Left renal cortex interstitium (tissue), 4 donors: ENCODE results near the gene LRP5. TPM values are rescaled to one million over a fixed set of nuclear protein-coding genes. Genes with fewer than 3 reads are reported as not detected.
"Not testable (repeated sequence)": the region's sequence is repeated elsewhere in the genome, so short reads cannot be mapped to it uniquely, and the experiment has no call there.

ENCODE experiments used
- DNase-seq, 4 donors: peaks; one replicate each; pipeline ENCODE4 v3.0.0-alpha.2; 2013; ENCODE audit warnings: low read depth in 4 of 4, low spot score in 2 of 4, missing footprints in 1 of 4
- polyA plus RNA-seq, 4 donors: library from polyadenylated mRNA; unstranded; fragments of 120-200 nt; gene quantifications; one replicate each; pipeline ENCODE4 v1.2.1, GENCODE V29; 2013; ENCODE audit not compliant: insufficient read length in 4 of 4

LRP5 gene
- polyA plus RNA-seq, 4 donors: 34.9 to 67.8 (median 58.9) TPM

GRCh38 chr11:68279676-68280075, 32.7 kb upstream of the LRP5 start:
- no peak for DNase-seq

- no peak for DNase-seq
Measured at GRCh38 chr11:68282141-68282860, 30.1 kb upstream of the LRP5 start.

DNA sequence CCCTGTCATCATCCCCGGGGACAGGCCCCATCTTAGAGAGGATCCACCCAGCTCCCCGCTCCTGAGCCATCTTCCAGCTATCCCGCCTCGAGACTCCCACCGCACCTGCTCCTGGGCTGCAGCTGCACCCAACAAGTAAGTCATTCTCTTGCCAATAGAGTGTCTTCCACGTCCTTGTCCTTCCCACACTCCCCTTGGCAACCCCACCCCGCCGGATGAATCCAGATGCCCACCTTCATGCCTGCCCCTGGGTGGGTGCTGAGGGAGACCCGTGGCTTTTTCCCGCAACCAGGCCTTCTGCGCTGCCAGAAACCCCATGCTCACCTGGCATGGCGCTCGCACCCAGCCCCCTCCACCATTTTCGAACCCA, 29.5 kb upstream of the LRP5 start:
- DNase-seq: no peak

GRCh38 chr11:68284588-68284987, 27.8 kb upstream of the LRP5 start:
- DNase-seq: not testable (repeated sequence)

- no peak for DNase-seq
Measured at GRCh38 chr11:68287419-68287818, 25.0 kb upstream of the LRP5 start.

GRCh38 chr11:68289456-68289855, 22.9 kb upstream of the LRP5 start:
- DNase-seq: no peak

DNA sequence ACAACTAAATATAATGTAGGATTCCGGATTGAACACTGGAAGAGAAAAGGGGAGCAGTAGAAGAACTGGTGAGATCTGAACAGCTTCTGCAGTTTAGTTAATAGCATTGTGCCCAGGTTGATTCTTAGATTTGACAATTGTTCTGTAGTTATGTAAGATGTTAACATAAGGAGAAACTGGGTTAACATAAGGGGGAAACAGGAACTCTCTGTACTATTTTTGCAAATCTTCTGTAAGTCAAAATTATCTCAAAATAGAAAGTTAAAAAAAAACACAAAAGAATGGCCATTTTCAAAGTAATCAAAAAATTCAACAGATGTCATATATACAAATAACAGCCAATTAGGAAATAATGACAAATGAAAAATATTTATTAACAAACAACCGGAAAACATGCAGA, 18.7 kb upstream of the LRP5 start:
- DNase-seq: no peak

- DNase-seq: no peak
Measured at GRCh38 chr11:68295271-68295670, 17.1 kb upstream of the LRP5 start.

- DNase-seq: no peak
Measured at GRCh38 chr11:68295940-68296339, 16.5 kb upstream of the LRP5 start.

DNA sequence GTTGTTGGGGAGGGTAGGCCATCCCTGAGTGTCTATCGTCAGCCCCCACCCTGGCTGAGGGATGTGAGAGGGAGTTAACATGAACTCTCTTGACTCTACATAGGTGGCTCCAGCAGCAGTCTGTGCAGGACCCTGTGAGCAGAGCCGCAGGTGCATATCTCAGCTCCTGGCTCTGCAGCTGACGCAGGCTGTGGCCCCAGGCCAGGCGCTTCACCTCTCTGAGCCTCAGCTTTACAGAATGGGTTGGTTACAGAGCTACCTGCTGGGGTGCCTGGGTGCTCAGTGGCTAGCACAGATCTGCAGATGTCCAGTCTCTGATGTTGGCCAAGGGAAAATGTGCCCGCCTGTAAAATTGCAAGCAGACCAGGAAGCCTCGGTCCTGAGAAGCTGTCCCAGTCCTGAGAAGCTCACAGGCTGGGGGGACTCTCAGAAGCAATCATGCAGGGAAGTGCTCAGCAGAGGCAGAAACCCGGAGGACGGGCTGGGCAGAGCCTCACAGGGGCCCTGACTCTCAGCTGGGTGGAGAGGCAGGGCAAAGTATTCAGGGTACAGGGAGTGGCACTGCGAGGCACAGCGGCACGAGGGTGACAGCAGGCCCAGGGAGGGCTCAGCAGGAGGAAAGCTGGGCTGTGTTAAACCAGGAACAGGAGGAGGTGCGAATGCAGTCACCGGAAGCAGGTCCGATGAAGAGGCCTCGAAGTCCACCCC, 15.9 kb upstream of the LRP5 start:
- DNase-seq: no peak

DNA sequence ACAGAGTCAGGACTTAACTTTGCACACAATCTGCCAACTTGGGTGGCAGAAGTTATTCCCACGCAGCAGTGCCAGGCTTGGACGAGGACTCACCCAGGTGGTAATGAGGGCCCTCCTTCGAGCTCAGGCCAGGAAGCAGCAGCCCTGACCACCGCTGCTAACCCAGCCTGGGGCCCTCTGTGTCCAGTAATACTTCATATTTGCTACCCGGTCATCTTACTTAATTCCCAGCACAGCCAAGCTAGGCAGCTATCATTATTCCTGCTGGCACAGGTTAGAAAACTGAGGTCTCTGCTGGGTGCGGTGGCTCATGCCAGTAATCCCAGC, 15.4 kb upstream of the LRP5 start:
- DNase-seq: no peak

GRCh38 chr11:68297494-68297811, 14.9 kb upstream of the LRP5 start:
- no peak for DNase-seq

- DNase-seq: peak in 2 of 4 donors; percentile 26 to 29
Measured at GRCh38 chr11:68297812-68298658, 14.4 kb upstream of the LRP5 start.

- DNase-seq: no peak
Measured at GRCh38 chr11:68298659-68299516, 13.5 kb upstream of the LRP5 start.

DNA sequence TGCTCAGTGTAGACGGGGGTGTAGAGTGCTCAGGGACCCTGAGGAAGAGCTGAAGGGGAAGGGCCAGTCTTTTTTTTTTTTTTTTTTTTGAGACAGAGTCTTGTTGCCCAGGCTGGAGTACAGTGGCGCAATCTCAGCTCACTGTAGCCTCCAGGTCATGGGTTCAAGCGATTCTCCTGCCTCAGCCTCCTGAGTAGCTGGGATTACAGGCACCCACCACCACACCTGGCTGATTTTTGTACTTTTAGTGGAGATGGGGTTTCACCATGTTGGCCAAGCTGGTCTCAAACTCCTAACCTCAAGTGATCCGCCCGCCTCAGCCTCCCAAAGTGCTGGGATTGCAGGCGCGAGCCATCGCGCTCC, 12.9 kb upstream of the LRP5 start:
- not testable (repeated sequence) for DNase-seq

DNA sequence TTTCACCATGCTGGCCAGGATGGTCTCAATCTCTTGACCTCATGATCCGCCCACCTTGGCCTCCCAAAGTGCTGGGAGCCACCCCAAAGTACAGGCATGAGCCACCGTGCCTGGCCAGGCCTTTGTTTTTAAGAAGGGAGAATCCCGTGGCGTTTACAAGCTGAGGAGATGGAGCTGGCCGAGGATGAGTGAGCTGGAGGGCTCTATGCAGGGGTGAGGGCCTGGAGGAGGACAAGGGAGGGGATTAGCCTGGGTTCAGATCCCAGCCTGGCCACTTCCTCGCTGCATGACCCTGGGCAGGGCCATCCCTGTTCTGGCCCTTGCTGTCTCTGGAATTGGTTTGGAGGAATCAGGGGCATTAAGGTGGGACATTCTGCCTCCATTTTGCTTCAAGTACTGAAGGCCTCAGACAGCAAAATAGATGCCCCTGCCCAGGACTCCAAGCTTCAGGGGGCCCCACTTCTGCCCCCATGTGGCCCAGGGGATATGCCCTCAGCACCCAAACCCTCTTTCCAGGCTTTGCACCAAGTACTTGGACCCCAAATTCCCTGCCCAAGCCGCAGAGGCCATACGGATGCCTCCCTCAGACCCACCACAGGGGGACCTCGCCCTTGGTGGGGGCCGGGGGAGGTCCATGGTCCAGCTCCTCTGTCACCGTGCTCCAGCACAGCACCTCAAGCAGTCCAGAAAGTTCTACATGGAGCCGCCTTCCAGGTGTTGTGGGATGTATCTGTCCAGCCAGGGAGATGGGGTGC, 12.1 kb upstream of the LRP5 start:
- DNase-seq: no peak

GRCh38 chr11:68302256-68302655, 10.1 kb upstream of the LRP5 start:
- no peak for DNase-seq

DNA sequence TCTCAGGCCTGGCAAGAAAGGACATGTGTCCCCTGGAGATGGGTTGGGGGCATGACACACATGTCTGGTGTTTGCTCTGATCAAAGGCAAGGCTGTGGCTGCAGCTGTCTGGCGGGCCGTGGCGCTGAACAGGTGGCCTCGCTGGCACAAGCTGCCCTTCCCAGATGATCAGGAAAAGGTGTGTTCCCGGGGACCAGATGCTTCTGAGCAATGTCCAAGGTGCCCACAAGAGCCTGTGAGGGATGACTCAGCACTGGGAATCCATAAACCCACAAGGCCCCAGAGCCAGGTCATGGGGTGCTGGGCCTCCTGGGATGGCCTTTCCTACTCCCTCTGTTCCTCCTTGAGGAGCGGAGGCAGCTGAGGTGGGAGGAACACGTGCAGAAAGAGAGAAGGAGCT, 9.7 kb upstream of the LRP5 start:
- no peak for DNase-seq

DNA sequence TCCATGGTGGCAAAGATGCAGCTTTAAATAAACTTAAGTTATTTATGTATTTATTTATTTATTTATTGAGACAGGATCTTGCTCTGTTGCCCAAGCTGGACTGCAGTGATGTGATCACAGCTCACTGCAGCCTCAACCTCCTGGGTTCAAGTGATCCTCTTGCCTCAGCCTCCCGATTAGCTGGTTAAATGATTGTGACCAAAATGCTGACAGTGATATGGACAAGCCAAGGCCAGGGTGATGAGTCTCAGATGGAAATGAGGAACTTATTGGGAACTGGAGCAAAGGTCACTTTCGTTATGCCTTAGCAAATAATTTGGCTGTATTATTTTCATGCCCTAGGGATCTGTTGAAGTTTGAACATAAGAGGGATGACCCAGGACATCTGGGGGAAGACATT, 9.3 kb upstream of the LRP5 start:
- DNase-seq: no peak
